HG03039 (cell line): ENCODE results near the gene STON1.
"Not testable (repeated sequence)": the region's sequence is repeated elsewhere in the genome, so short reads cannot be mapped to it uniquely, and the experiment has no call there.

ENCODE experiments used
- ATAC-seq: cut with Tn5 transposase; IDR thresholded peaks from one replicate; pipeline ENCODE4 v1.9.1; 2021; ENCODE audit warnings: mild to moderate bottlenecking, moderate library complexity; ENCODE audit not compliant: unreplicated experiment

The STON1 gene

GRCh38 chr2:48527226-48527885, 2.6 kb upstream of the STON1 start:
- no peak for ATAC-seq

- no peak for ATAC-seq
These were observed 1.5 kb upstream of the STON1 start for GRCh38 chr2:48528431-48528830.

- no peak for ATAC-seq
These were observed 760 bp upstream of the STON1 start for GRCh38 chr2:48529194-48529593.

GRCh38 chr2:48529676-48530032, 300 bp upstream of the STON1 start:
- no peak for ATAC-seq

- ATAC-seq: no peak
These were observed 1.2 kb downstream of the STON1 start for GRCh38 chr2:48531141-48531648.

GRCh38 chr2:48532174-48532573, 2.2 kb downstream of the STON1 start:
- ATAC-seq: no peak

GRCh38 chr2:48532824-48533223, 2.9 kb downstream of the STON1 start:
- no peak for ATAC-seq

GRCh38 chr2:48534781-48535180, 4.8 kb downstream of the STON1 start:
- ATAC-seq: no peak

- ATAC-seq: no peak
These were observed 10.4 kb downstream of the STON1 start for GRCh38 chr2:48540237-48540935.

- no peak for ATAC-seq
These were observed 11.9 kb downstream of the STON1 start for GRCh38 chr2:48541666-48542389.

GRCh38 chr2:48543895-48544294, 13.9 kb downstream of the STON1 start:
- ATAC-seq: no peak

- ATAC-seq: no peak
These were observed 15.3 kb downstream of the STON1 start for GRCh38 chr2:48545244-48545643.

- no peak for ATAC-seq
These were observed 18.9 kb downstream of the STON1 start for GRCh38 chr2:48548840-48549239.

- ATAC-seq: no peak
These were observed 20.0 kb downstream of the STON1 start for GRCh38 chr2:48549972-48550371.

- no peak for ATAC-seq
These were observed 21.6 kb downstream of the STON1 start for GRCh38 chr2:48551548-48551947.

- ATAC-seq: not testable (repeated sequence)
These were observed 25.1 kb downstream of the STON1 start for GRCh38 chr2:48555071-48555470.

GRCh38 chr2:48558456-48558855, 28.5 kb downstream of the STON1 start:
- no peak for ATAC-seq

GRCh38 chr2:48560546-48561209, 30.7 kb downstream of the STON1 start:
- ATAC-seq: no peak

GRCh38 chr2:48562281-48562680, 32.3 kb downstream of the STON1 start:
- no peak for ATAC-seq

- ATAC-seq: no peak
These were observed 36.8 kb downstream of the STON1 start for GRCh38 chr2:48566592-48567310.

- no peak for ATAC-seq
These were observed 37.7 kb downstream of the STON1 start for GRCh38 chr2:48567671-48568070.
